Endodermal cell (in vitro differentiated cells): Measurements from ENCODE around the gene HDGFL1. TPM values are rescaled to one million over a fixed set of nuclear protein-coding genes. Genes with fewer than 3 reads are reported as not detected.

Source experiments
- DNase-seq: peaks from one replicate; pipeline ENCODE4 v3.0.0-alpha.2; 2017
- H3K27ac ChIP-seq: 2 replicates; pipeline ENCODE4 v1.5.1; 2013; ENCODE audit warnings: mild to moderate bottlenecking, low read depth, low read length, moderate library complexity
- H3K27me3 ChIP-seq: 2 replicates; pipeline ENCODE4 v1.6.1; 2013; ENCODE audit warnings: mild to moderate bottlenecking, low read length, moderate library complexity; ENCODE audit not compliant: insufficient read depth, control insufficient read depth, poor library complexity, severe bottlenecking
- H3K36me3 ChIP-seq: 2 replicates; pipeline ENCODE4 v1.7.0; 2013; ENCODE audit warnings: mild to moderate bottlenecking, low read length, moderate library complexity; ENCODE audit not compliant: control insufficient read depth, insufficient read depth
- H3K4me1 ChIP-seq: one replicate; pipeline ENCODE4 v1.7.0; 2013; ENCODE audit warnings: low read length; ENCODE audit not compliant: control insufficient read depth, insufficient read depth
- H3K4me3 ChIP-seq: 2 replicates; pipeline ENCODE4 v1.5.1; 2013; ENCODE audit warnings: mild to moderate bottlenecking, low read length, moderate library complexity
- H3K9ac ChIP-seq: 2 replicates; pipeline ENCODE4 v1.6.1; 2013; ENCODE audit warnings: mild to moderate bottlenecking, low read length, moderate library complexity; ENCODE audit not compliant: poor library complexity, severe bottlenecking; ENCODE audit errors: extremely low read depth
- H3K9me3 ChIP-seq: 2 replicates; pipeline ENCODE4 v1.6.1; 2013; ENCODE audit warnings: mild to moderate bottlenecking, low read length, moderate library complexity; ENCODE audit not compliant: control insufficient read depth
- H3K27ac Mint-ChIP-seq: 2 replicates; pipeline ENCODE4 v1.8.0; 2020; ENCODE audit warnings: mixed read lengths
- H3K27me3 Mint-ChIP-seq: 2 replicates; pipeline ENCODE4 v1.8.0; 2021; ENCODE audit warnings: mild to moderate bottlenecking, mixed read lengths; ENCODE audit not compliant: insufficient read depth
- H3K36me3 Mint-ChIP-seq: 2 replicates; pipeline ENCODE4 v1.8.0; 2020; ENCODE audit warnings: low read depth, mixed read lengths
- H3K4me1 Mint-ChIP-seq: 2 replicates; pipeline ENCODE4 v1.8.0; 2020; ENCODE audit warnings: mixed read lengths
- H3K4me3 Mint-ChIP-seq: 2 replicates; pipeline ENCODE4 v1.8.0; 2020; ENCODE audit warnings: mild to moderate bottlenecking, moderate library complexity, mixed read lengths
- H3K9me3 Mint-ChIP-seq: 2 replicates; pipeline ENCODE4 v1.8.0; 2020; ENCODE audit warnings: mild to moderate bottlenecking, mixed read lengths
- CTCF ChIP-seq: fragments of 200-600 bp; sonication (generic); conservative IDR thresholded peaks from 2 replicates; pipeline ENCODE4 v1.5.0; 2021; ENCODE audit warnings: antibody characterized with exemption, mild to moderate bottlenecking
- whole genome bisulfite sequencing, 2 experiments: methylation state at CpG; one replicate each; pipeline versions ENCODE4 v1.1.5 to v1.1.7; 2013; ENCODE audit warnings: missing lambda C conversion rate in 2 of 2, mixed read lengths in 1 of 2; ENCODE audit not compliant: insufficient coverage in 1 of 2, insufficient read length in 1 of 2; 5-methylcytosine and 5-hydroxymethylcytosine counted together
- total RNA-seq, 2 donors: library from RNA; stranded (reverse); fragmentation: NEBNext Ultra II Directional in 1 of 2; extraction: Animal tissue kit (Norgen Biotek cat#: 25700) in 1 of 2; gene quantifications; 2 replicates in 1 of 2; 3 replicates in 1 of 2; pipeline ENCODE4 v1.2.1, GENCODE V29; 2021

The HDGFL1 gene
- total RNA-seq, 2 donors from 2014 or later = not detected

- H3K27ac ChIP-seq = no peak overlapping the region
- H3K9me3 Mint-ChIP-seq = peaks cover 3% of the 10 kb centered on the region
- H3K27ac Mint-ChIP-seq = no peak overlapping the region
- no peaks in the 10 kb centered on the region for H3K36me3 Mint-ChIP-seq
- no peaks in the 10 kb centered on the region for H3K27me3 ChIP-seq
- no peaks in the 10 kb centered on the region for H3K4me1 Mint-ChIP-seq
- no peaks in the 10 kb centered on the region for H3K9me3 ChIP-seq
- H3K4me1 ChIP-seq = no peaks in the 10 kb centered on the region
- no peaks in the 10 kb centered on the region for H3K27me3 Mint-ChIP-seq
- H3K4me3 ChIP-seq = no peak overlapping the region
- TF ChIP-seq CTCF = no peak
- WGBS, 2 experiments = 92 to 100% methylated on average over 2 to 3 of the region's 3 CpGs
- H3K9ac ChIP-seq = no peak overlapping the region
- H3K4me3 Mint-ChIP-seq = no peak overlapping the region
- no peaks in the 10 kb centered on the region for H3K36me3 ChIP-seq
- no peak for DNase-seq
These were observed 45.2 kb downstream of the HDGFL1 start for GRCh38 chr6:22614547-22614946.

DNA sequence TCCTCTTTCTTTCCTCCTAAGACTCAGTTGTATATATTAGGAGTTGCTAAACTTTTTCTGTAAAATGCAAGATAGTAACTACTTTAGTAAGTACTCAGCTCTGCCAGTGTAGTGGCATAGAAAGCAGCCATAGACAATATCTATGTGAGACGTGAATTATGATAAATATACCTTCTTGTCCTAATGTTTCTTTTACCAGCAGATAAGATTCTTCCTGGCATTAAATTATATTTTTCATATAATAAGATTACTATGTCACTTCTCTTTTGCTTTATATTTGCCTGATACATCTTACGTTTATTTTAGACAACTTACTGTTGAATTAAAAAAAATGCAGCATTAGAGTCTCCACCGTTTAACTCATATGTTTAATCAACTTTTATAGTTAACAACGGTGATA is 51.7 kb downstream of the HDGFL1 start:
- 98% methylated on average over 4 of the region's 4 CpGs; no CpG with 5 or more reads in 1 of the 2 experiments for WGBS, 2 experiments
- H3K9me3 ChIP-seq = no peaks in the 10 kb centered on the region
- H3K9ac ChIP-seq = no peak overlapping the region
- Mint-ChIP-seq H3K4me3 (no peak overlapping the region), H3K9me3 (peaks cover 3% of the 10 kb centered on the region), H3K27me3 (no peaks in the 10 kb centered on the region), H3K4me1 (no peaks in the 10 kb centered on the region), H3K36me3 (no peaks in the 10 kb centered on the region), H3K27ac (no peak overlapping the region)
- no peaks in the 10 kb centered on the region for H3K27me3 ChIP-seq
- no peak overlapping the region for H3K4me3 ChIP-seq
- no peaks in the 10 kb centered on the region for H3K36me3 ChIP-seq
- H3K4me1 ChIP-seq = no peaks in the 10 kb centered on the region
- no peak overlapping the region for H3K27ac ChIP-seq
- no peak for TF ChIP-seq CTCF
- DNase-seq = no peak
